ENCODE results near the gene EIPR1. TPM values are rescaled to one million over a fixed set of nuclear protein-coding genes. Genes with fewer than 3 reads are reported as not detected.

EIPR1 gene
- polyA plus RNA-seq, 1 donor from 2014 or later = 138 TPM

DNA sequence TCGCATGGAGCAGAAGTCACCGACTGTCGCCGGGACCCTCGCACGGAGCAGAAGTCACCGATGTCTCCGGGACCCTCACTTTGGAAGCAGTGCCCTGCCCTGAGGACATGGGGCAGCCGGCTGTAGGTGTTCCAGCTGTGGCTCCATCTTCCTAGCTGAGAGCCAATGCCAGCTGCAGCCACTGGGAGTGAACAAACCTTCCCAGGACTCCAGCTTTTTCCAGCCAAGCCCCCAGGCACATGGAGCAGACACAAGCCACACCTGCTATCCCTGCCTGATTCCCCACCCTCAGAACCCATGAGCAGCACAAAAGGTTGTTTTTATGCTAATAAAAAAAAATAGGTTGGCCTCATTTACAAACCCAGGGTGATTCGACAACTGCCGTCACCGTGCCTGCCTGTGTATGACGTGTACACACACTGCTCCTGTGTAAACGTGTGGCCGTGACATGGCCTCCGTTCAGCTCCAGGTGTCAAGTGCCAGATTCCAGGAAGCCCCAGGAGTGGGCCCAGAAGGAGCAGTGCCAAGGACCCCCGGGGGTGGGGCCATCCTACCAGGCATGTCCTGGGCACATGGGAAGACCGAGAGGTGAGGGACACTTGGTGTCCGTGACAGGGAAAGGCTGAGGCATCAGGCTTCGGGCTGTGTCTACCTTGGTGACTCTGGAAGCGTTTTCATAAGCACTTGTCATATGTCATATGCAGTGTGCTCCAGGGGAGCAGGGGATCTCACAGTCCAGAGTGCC lies 91.5 kb downstream of the EIPR1 start:
- no peaks in the 10 kb centered on the region for H3K36me3 ChIP-seq (ENCODE audit: insufficient read depth, low read length)
- H3K79me2 ChIP-seq (replicated peaks; ENCODE audit: insufficient read depth, low read length) = no peaks in the 10 kb centered on the region
- H3K4me2 ChIP-seq (ENCODE audit: low read length) = no peak overlapping the region
- no peaks in the 10 kb centered on the region for H4K20me1 ChIP-seq (ENCODE audit: insufficient read depth)
- no peak overlapping the region for H3K27ac ChIP-seq (ENCODE audit: low read length)
- TF ChIP-seq POLR2AphosphoS5 (IDR thresholded peaks at IDR 0.05) (no peak), RAD21 (conservative IDR thresholded peaks at IDR 0.05) (no peak), EP300 (conservative IDR thresholded peaks at IDR 0.05; ENCODE audit: poor library complexity, severe bottlenecking) (no peak), MXI1 (conservative IDR thresholded peaks at IDR 0.05; ENCODE audit: poor library complexity, severe bottlenecking) (no peak), SMC3 (conservative IDR thresholded peaks at IDR 0.05; ENCODE audit: poor library complexity) (no peak), EZH2 (IDR thresholded peaks at IDR 0.05; ENCODE audit: borderline replicate concordance, insufficient read depth, low read length, poor library complexity, severe bottlenecking) (no peak), TAF1 (IDR thresholded peaks at IDR 0.05; ENCODE audit: low read depth) (no peak)
- TF ChIP-seq, protein P1, sequence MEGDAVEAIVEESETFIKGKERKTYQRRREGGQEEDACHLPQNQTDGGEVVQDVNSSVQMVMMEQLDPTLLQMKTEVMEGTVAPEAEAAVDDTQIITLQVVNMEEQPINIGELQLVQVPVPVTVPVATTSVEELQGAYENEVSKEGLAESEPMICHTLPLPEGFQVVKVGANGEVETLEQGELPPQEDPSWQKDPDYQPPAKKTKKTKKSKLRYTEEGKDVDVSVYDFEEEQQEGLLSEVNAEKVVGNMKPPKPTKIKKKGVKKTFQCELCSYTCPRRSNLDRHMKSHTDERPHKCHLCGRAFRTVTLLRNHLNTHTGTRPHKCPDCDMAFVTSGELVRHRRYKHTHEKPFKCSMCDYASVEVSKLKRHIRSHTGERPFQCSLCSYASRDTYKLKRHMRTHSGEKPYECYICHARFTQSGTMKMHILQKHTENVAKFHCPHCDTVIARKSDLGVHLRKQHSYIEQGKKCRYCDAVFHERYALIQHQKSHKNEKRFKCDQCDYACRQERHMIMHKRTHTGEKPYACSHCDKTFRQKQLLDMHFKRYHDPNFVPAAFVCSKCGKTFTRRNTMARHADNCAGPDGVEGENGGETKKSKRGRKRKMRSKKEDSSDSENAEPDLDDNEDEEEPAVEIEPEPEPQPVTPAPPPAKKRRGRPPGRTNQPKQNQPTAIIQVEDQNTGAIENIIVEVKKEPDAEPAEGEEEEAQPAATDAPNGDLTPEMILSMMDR (IDR thresholded peaks at IDR 0.05; ENCODE audit: poor library complexity, severe bottlenecking) = no peak
- TF ChIP-seq, protein P2, sequence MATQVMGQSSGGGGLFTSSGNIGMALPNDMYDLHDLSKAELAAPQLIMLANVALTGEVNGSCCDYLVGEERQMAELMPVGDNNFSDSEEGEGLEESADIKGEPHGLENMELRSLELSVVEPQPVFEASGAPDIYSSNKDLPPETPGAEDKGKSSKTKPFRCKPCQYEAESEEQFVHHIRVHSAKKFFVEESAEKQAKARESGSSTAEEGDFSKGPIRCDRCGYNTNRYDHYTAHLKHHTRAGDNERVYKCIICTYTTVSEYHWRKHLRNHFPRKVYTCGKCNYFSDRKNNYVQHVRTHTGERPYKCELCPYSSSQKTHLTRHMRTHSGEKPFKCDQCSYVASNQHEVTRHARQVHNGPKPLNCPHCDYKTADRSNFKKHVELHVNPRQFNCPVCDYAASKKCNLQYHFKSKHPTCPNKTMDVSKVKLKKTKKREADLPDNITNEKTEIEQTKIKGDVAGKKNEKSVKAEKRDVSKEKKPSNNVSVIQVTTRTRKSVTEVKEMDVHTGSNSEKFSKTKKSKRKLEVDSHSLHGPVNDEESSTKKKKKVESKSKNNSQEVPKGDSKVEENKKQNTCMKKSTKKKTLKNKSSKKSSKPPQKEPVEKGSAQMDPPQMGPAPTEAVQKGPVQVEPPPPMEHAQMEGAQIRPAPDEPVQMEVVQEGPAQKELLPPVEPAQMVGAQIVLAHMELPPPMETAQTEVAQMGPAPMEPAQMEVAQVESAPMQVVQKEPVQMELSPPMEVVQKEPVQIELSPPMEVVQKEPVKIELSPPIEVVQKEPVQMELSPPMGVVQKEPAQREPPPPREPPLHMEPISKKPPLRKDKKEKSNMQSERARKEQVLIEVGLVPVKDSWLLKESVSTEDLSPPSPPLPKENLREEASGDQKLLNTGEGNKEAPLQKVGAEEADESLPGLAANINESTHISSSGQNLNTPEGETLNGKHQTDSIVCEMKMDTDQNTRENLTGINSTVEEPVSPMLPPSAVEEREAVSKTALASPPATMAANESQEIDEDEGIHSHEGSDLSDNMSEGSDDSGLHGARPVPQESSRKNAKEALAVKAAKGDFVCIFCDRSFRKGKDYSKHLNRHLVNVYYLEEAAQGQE (IDR thresholded peaks at IDR 0.05; ENCODE audit: borderline replicate concordance) = no peak
- H3K27me3 ChIP-seq (ENCODE audit: insufficient read depth, low read depth, low read length) = no peaks in the 10 kb centered on the region
- no peaks in the 10 kb centered on the region for H3F3A ChIP-seq (ENCODE audit: insufficient read depth, low read length, poor library complexity, severe bottlenecking)
- no peaks in the 10 kb centered on the region for H3K9me3 ChIP-seq (ENCODE audit: low read length)
- no peak overlapping the region for H3K4me3 ChIP-seq (ENCODE audit: low read length)
- no peak overlapping the region for H3K9ac ChIP-seq (ENCODE audit: low read length)
- H3K9me2 ChIP-seq (ENCODE audit: insufficient read depth, low read length) = no peaks in the 10 kb centered on the region
- H2AFZ ChIP-seq (ENCODE audit: low read depth, low read length) = no peak overlapping the region

DNA sequence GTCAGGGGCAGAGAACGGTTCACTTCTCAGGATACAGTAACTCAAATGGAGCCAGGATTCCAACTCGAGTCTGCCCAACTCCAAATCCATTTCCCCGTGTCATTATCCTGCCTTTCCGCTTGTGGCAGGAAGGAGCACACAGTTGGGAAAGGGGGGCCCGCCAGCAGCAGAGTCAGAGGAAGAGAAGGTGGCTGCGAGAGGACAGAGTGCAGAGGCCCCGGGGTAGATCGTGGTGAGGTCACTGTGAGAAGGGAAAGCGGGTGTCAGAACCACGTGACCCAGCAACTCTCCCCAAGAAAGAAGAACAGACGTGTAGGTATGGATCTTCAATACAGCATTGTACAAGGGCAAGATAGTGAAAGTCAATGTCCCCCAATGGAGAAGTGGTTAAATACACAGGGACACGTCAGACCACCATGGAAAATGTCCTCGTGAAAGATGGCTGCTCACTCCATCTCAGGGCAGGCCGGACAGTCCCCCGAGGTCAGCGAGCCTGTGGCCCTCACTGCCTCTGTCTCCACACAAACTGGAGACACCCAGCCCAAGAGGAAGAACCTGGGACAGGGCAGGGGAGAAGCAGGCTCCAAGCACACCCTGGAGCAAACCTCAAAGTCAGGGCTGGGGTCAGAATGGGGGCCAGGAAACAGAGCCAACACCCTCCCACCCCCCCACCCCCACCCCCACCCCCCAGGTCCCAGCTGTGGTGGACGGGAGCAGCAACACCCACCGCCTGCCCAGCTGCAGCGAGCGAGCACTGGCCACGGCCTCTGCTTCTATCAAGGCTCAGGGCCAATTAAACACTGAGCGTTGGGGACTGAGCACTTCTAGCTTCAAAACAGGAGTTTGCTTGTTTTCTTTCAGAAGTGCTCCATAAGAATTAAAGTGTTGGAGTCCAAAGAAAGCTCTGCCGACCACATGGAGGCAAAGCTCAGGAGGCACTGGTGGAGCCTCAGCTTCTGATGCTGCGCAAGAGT lies 92.7 kb downstream of the EIPR1 start:
- no peaks in the 10 kb centered on the region for H3K9me2 ChIP-seq (ENCODE audit: insufficient read depth, low read length)
- no peak overlapping the region for H3K27ac ChIP-seq (ENCODE audit: low read length)
- H3K4me2 ChIP-seq (ENCODE audit: low read length) = no peak overlapping the region
- H3K79me2 ChIP-seq (replicated peaks; ENCODE audit: insufficient read depth, low read length) = no peaks in the 10 kb centered on the region
- TF ChIP-seq RAD21 (conservative IDR thresholded peaks at IDR 0.05) (no peak), MXI1 (conservative IDR thresholded peaks at IDR 0.05; ENCODE audit: poor library complexity, severe bottlenecking) (no peak), TAF1 (IDR thresholded peaks at IDR 0.05; ENCODE audit: low read depth) (no peak), POLR2AphosphoS5 (IDR thresholded peaks at IDR 0.05) (no peak), EZH2 (IDR thresholded peaks at IDR 0.05; ENCODE audit: borderline replicate concordance, insufficient read depth, low read length, poor library complexity, severe bottlenecking) (no peak), EP300 (conservative IDR thresholded peaks at IDR 0.05; ENCODE audit: poor library complexity, severe bottlenecking) (no peak), SMC3 (conservative IDR thresholded peaks at IDR 0.05; ENCODE audit: poor library complexity) (no peak)
- TF ChIP-seq, protein P1 (IDR thresholded peaks at IDR 0.05; ENCODE audit: poor library complexity, severe bottlenecking) = no peak
- TF ChIP-seq, protein P2 (IDR thresholded peaks at IDR 0.05; ENCODE audit: borderline replicate concordance) = no peak
- no peaks in the 10 kb centered on the region for H3K9me3 ChIP-seq (ENCODE audit: low read length)
- no peaks in the 10 kb centered on the region for H3K27me3 ChIP-seq (ENCODE audit: insufficient read depth, low read depth, low read length)
- H3K36me3 ChIP-seq (ENCODE audit: insufficient read depth, low read length) = no peaks in the 10 kb centered on the region
- no peak overlapping the region for H3K4me3 ChIP-seq (ENCODE audit: low read length)
- no peaks in the 10 kb centered on the region for H3F3A ChIP-seq (ENCODE audit: insufficient read depth, low read length, poor library complexity, severe bottlenecking)
- H4K20me1 ChIP-seq (ENCODE audit: insufficient read depth) = no peaks in the 10 kb centered on the region
- no peak overlapping the region for H3K9ac ChIP-seq (ENCODE audit: low read length)
- H2AFZ ChIP-seq (ENCODE audit: low read depth, low read length) = no peak overlapping the region

All from neural cell (in vitro differentiated cells).